Nephron (organoid): Measurements from ENCODE around the gene MAP3K2.

Experiments used
- H3K27ac Mint-ChIP-seq, 3 experiments: 2 replicates each; pipeline ENCODE4 v1.8.0; 2020; ENCODE audit warnings: mixed read lengths in 3 of 3, mild to moderate bottlenecking in 2 of 3, moderate library complexity in 1 of 3
- H3K27me3 Mint-ChIP-seq: 2 replicates; pipeline ENCODE4 v1.8.0; 2021; ENCODE audit warnings: low read depth, mild to moderate bottlenecking, moderate library complexity, mixed read lengths
- H3K36me3 Mint-ChIP-seq: 2 replicates; pipeline ENCODE4 v1.8.0; 2020; ENCODE audit warnings: low read depth, mixed read lengths
- H3K4me1 Mint-ChIP-seq: 2 replicates; pipeline ENCODE4 v1.8.0; 2020; ENCODE audit warnings: mixed read lengths
- H3K4me3 Mint-ChIP-seq, 3 experiments: 2 replicates each; pipeline ENCODE4 v1.8.0; 2020; ENCODE audit warnings: mild to moderate bottlenecking in 3 of 3, mixed read lengths in 3 of 3, moderate library complexity in 2 of 3
- H3K9me3 Mint-ChIP-seq: 2 replicates; pipeline ENCODE4 v1.8.0; 2020; ENCODE audit warnings: mixed read lengths
- TF ChIP-seq, protein P1 (sequence below), 3 experiments: fragments of 200-600 bp; sonication (generic); IDR thresholded peaks; one replicate each; pipeline ENCODE4 v1.5.0; 2021; ENCODE audit warnings: antibody characterized with exemption in 3 of 3; ENCODE audit not compliant: unreplicated experiment in 3 of 3

Gene MAP3K2

DNA sequence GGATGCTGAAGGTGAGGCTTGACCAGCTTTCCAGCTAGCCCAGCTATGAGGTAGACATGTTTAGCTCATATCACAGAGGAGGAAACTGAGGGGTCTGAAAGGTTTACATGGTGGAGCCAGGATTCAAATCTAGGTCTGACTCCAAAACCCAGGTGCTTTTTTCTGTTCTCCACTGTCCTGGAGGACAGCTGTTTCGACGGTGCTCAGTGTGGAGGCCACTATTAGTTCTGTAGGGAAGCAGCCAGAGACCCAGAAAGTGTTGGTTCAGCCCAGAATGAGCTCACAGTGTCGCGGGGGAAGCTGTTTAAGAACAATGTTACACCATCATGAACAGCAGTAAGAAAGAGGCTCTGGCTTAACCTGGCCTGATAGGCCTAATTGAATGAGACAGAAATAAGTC lies 41.5 kb upstream of the MAP3K2 start:
- H3K4me3 Mint-ChIP-seq: no peak overlapping the region
- peaks cover 17% of the 10 kb centered on the region for H3K27me3 Mint-ChIP-seq
- no peaks in the 10 kb centered on the region for H3K4me1 Mint-ChIP-seq
- H3K9me3 Mint-ChIP-seq: no peaks in the 10 kb centered on the region
- TF ChIP-seq, protein P1, sequence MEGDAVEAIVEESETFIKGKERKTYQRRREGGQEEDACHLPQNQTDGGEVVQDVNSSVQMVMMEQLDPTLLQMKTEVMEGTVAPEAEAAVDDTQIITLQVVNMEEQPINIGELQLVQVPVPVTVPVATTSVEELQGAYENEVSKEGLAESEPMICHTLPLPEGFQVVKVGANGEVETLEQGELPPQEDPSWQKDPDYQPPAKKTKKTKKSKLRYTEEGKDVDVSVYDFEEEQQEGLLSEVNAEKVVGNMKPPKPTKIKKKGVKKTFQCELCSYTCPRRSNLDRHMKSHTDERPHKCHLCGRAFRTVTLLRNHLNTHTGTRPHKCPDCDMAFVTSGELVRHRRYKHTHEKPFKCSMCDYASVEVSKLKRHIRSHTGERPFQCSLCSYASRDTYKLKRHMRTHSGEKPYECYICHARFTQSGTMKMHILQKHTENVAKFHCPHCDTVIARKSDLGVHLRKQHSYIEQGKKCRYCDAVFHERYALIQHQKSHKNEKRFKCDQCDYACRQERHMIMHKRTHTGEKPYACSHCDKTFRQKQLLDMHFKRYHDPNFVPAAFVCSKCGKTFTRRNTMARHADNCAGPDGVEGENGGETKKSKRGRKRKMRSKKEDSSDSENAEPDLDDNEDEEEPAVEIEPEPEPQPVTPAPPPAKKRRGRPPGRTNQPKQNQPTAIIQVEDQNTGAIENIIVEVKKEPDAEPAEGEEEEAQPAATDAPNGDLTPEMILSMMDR (IDR thresholded peaks at IDR 0.05; ENCODE audit: unreplicated experiment in 3 of 3): no peak
- H3K36me3 Mint-ChIP-seq: no peaks in the 10 kb centered on the region
- no peak overlapping the region for H3K27ac Mint-ChIP-seq

DNA sequence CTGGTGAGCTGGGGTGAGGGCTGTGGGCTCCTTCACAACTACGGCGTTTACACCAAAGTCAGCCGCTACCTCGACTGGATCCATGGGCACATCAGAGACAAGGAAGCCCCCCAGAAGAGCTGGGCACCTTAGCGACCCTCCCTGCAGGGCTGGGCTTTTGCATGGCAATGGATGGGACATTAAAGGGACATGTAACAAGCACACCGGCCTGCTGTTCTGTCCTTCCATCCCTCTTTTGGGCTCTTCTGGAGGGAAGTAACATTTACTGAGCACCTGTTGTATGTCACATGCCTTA lies 41.0 kb upstream of the MAP3K2 start:
- H3K4me1 Mint-ChIP-seq: peaks cover 4% of the 10 kb centered on the region
- peaks cover 22% of the 10 kb centered on the region for H3K27me3 Mint-ChIP-seq
- TF ChIP-seq, protein P1 (IDR thresholded peaks at IDR 0.05; ENCODE audit: unreplicated experiment in 3 of 3): no peak
- no peaks in the 10 kb centered on the region for H3K36me3 Mint-ChIP-seq
- no peaks in the 10 kb centered on the region for H3K9me3 Mint-ChIP-seq
- no peak overlapping the region for H3K27ac Mint-ChIP-seq
- no peak overlapping the region for H3K4me3 Mint-ChIP-seq

DNA sequence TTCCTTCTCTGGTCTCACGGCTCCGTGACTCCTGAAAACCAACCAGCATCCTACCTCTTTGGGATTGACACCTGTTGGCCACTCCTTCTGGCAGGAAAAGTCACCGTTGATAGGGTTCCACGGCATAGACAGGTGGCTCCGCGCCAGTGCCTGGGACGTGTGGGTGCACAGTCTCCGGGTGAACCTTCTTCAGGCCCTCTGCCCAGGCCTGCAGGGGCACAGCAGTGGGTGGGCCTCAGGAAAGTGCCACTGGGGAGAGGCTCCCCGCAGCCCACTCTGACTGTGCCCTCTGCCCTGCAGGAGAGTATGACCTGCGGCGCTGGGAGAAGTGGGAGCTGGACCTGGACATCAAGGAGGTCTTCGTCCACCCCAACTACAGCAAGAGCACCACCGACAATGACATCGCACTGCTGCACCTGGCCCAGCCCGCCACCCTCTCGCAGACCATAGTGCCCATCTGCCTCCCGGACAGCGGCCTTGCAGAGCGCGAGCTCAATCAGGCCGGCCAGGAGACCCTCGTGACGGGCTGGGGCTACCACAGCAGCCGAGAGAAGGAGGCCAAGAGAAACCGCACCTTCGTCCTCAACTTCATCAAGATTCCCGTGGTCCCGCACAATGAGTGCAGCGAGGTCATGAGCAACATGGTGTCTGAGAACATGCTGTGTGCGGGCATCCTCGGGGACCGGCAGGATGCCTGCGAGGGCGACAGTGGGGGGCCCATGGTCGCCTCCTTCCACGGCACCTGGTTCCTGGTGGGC lies 40.5 kb upstream of the MAP3K2 start:
- H3K4me1 Mint-ChIP-seq: peaks cover 7% of the 10 kb centered on the region
- no peaks in the 10 kb centered on the region for H3K9me3 Mint-ChIP-seq
- H3K27me3 Mint-ChIP-seq: peaks cover 27% of the 10 kb centered on the region
- H3K36me3 Mint-ChIP-seq: no peaks in the 10 kb centered on the region
- TF ChIP-seq, protein P1 (IDR thresholded peaks at IDR 0.05; ENCODE audit: unreplicated experiment in 3 of 3): no peak
- no peak overlapping the region for H3K4me3 Mint-ChIP-seq
- no peak overlapping the region for H3K27ac Mint-ChIP-seq

DNA sequence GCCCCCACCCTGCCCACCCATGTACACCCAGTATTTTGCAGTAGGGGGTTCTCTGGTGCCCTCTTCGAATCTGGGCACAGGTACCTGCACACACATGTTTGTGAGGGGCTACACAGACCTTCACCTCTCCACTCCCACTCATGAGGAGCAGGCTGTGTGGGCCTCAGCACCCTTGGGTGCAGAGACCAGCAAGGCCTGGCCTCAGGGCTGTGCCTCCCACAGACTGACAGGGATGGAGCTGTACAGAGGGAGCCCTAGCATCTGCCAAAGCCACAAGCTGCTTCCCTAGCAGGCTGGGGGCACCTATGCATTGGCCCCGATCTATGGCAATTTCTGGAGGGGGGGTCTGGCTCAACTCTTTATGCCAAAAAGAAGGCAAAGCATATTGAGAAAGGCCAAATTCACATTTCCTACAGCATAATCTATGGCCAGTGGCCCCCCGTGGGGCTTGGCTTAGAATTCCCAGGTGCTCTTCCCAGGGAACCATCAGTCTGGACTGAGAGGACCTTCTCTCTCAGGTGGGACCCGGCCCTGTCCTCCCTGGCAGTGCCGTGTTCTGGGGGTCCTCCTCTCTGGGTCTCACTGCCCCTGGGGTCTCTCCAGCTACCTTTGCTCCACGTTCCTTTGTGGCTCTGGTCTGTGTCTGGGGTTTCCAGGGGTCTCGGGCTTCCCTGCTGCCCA lies 39.7 kb upstream of the MAP3K2 start:
- H3K4me1 Mint-ChIP-seq: peaks cover 7% of the 10 kb centered on the region
- H3K4me3 Mint-ChIP-seq: no peak overlapping the region
- H3K27me3 Mint-ChIP-seq: peaks cover 34% of the 10 kb centered on the region
- H3K27ac Mint-ChIP-seq: no peak overlapping the region
- TF ChIP-seq, protein P1 (IDR thresholded peaks at IDR 0.05; ENCODE audit: unreplicated experiment in 3 of 3): no peak
- no peaks in the 10 kb centered on the region for H3K36me3 Mint-ChIP-seq
- no peaks in the 10 kb centered on the region for H3K9me3 Mint-ChIP-seq

DNA sequence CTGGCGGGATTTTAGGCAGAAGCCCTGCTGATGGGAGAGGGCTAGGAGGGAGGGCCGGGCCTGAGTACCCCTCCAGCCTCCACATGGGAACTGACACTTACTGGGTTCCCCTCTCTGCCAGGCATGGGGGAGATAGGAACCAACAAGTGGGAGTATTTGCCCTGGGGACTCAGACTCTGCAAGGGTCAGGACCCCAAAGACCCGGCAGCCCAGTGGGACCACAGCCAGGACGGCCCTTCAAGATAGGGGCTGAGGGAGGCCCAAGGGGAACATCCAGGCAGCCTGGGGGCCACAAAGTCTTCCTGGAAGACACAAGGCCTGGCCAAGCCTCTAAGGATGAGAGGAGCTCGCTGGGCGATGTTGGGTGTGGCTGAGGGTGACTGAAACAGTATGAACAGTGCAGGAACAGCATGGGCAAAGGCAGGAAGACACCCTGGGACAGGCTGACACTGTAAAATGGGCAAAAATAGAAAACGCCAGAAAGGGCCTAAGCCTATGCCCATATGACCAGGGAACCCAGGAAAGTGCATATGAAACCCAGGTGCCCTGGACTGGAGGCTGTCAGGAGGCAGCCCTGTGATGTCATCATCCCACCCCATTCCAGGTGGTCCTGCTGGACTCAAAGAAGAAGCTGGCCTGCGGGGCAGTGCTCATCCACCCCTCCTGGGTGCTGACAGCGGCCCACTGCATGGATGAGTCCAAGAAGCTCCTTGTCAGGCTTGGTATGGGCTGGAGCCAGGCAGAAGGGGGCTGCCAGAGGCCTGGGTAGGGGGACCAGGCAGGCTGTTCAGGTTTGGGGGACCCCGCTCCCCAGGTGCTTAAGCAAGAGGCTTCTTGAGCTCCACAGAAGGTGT lies 39.0 kb upstream of the MAP3K2 start:
- peaks cover 42% of the 10 kb centered on the region for H3K27me3 Mint-ChIP-seq
- TF ChIP-seq, protein P1 (IDR thresholded peaks at IDR 0.05; ENCODE audit: unreplicated experiment in 3 of 3): no peak
- peaks cover 8% of the 10 kb centered on the region for H3K4me1 Mint-ChIP-seq
- no peak overlapping the region for H3K27ac Mint-ChIP-seq
- H3K9me3 Mint-ChIP-seq: no peaks in the 10 kb centered on the region
- H3K4me3 Mint-ChIP-seq: no peak overlapping the region
- H3K36me3 Mint-ChIP-seq: no peaks in the 10 kb centered on the region
